Measurements from ENCODE around the gene FNDC7. TPM values are rescaled to one million over a fixed set of nuclear protein-coding genes. Genes with fewer than 3 reads are reported as not detected.

Gene FNDC7
- total and polyA plus RNA-seq, 9 of the 15 experiments (the other 6 are each of a cell fraction or from before 2014, with no cell fraction given), result not detected

DNA sequence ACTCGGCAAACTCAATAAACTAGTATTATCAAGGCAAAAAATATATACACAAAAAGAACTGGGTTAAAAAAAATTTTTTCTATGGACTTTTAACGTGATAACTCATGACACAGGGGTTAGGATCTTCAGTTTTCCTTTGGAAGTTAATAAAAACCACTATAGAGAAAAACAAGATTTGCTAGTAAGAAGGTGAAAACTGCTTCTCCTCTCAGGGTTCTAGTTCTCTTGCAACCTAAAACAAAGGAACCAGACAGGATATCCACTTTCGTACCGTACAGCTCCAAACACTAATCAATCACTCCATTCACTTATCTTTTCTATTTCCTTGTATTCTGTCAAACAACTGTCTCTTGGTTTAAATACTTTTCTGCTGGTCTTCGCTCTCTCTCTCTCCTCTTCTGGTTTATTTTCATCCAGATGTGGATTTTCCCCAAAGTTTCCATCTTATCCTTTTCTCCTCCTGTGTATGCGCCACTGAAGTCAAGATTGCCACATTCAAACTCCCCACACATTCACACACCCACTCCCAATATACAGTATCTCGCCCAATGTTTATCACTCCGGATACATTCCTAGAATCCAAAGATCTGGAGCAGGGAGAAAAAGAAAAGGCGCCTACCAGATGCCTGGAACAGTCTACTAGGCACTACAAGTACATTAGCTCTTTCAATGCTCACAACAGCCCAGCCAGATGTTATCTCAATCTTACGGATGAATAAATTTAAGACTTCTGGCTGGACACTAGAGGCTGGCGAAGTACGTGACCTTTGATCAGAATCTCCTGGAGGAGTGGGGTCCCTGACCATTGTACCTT, 21.4 kb upstream of the FNDC7 start:
- BruUV-seq (replicated peaks), result TSS peak; percentile 87
- ChIA-PET POLR2A (interaction anchor here (0.5 to 5.6 kb wide), 10 partner anchors 9 to 868 kb away, joined by 3 to 97 read pairs (median 6); no protein-coding TSS in a partner anchor), CTCF (ENCODE audit: low intra/inter-chr PET ratio) (interaction anchor here (1.0 kb wide), 1 partner anchor 208 kb away, joined by 3 read pairs; no protein-coding TSS in a partner anchor)
- peak overlapping the region; percentile 93 for H2AFZ ChIP-seq (ENCODE audit: low read depth, low read length)
- in situ Hi-C loops (cut with MboI), result no loop called here
- H3K9me1 ChIP-seq (ENCODE audit: control insufficient read depth, insufficient read depth, low read length), result no peaks in the 10 kb centered on the region
- H3K4me1 ChIP-seq (replicated peaks in 1 of 2; ENCODE audit: control insufficient read depth in 2 of 2, insufficient read depth in 2 of 2, low read length in 2 of 2), result peaks cover 5 to 7% of the 10 kb centered on the region in 2 experiments; a peak in 3 of 5 replicates
- H3K36me3 ChIP-seq (ENCODE audit: control insufficient read depth, insufficient read depth, low read length), result peaks cover 32% of the 10 kb centered on the region
- peak overlapping the region; percentile 74 for H3K4me3 ChIP-seq
- intact Hi-C loops (cut with micrococcal nuclease), result no loop called here
- H3K79me2 ChIP-seq (ENCODE audit: control insufficient read depth, insufficient read depth, low read length), result peaks cover 60% of the 10 kb centered on the region
- peak overlapping the region; percentile 91 to 96 for H3K9ac ChIP-seq (ENCODE audit: insufficient read depth in 1 of 2, low read depth in 2 of 2, low read length in 2 of 2)
- ATAC-seq, result peak; percentile 38
- no peaks in the 10 kb centered on the region for H3K27me3 ChIP-seq (ENCODE audit: control insufficient read depth in 2 of 2, insufficient read depth in 2 of 2, low read length in 2 of 2)
- 2% methylated on average over 12 of the region's 12 CpGs for WGBS (ENCODE audit: insufficient coverage, low coverage, missing lambda C conversion rate)
- no peak for FAIRE-seq
- H3K27ac ChIP-seq (ENCODE audit: extremely low read depth, low read depth, low read length), result peak overlapping the region; percentile 94
- peak in 3 of 4 experiments; percentile 55 to 69 (median 67) for DNase-seq (ENCODE audit: extremely low read depth in 1 of 4, low spot score in 3 of 4)
- no peaks in the 10 kb centered on the region for H3K9me3 ChIP-seq (replicated peaks; ENCODE audit: control insufficient read depth, insufficient read depth, low read depth, low read length)
- peaks cover 17% of the 10 kb centered on the region for H4K20me1 ChIP-seq (replicated peaks; ENCODE audit: control insufficient read depth, insufficient read depth, low read length)
- peak overlapping the region; percentile 94 for H3K4me2 ChIP-seq (ENCODE audit: insufficient read depth, low read length)
- no peak for TF ChIP-seq POLR2G (IDR thresholded peaks at IDR 0.05; ENCODE audit: low read depth, low read length)
- peak in 1 of 2 experiments; percentile 26; a peak in 1 of 4 replicates for TF ChIP-seq KDM1A (IDR thresholded peaks at IDR 0.05)
- TF ChIP-seq STAG1 (CRISPR knock-in tag; IDR thresholded peaks at IDR 0.05; ENCODE audit: borderline replicate concordance), result no peak
- TF ChIP-seq DDX20 (tag; IDR thresholded peaks at IDR 0.05; ENCODE audit: low read depth), result no peak
- no peak for TF ChIP-seq LARP7 (IDR thresholded peaks at IDR 0.05)
- no peak for TF ChIP-seq MBD2 (IDR thresholded peaks at IDR 0.05; ENCODE audit: borderline replicate concordance, low read depth)
- TF ChIP-seq RREB1 (CRISPR knock-in tag; IDR thresholded peaks at IDR 0.05), result no peak
- TF ChIP-seq CUX1 (CRISPR knock-in tag; IDR thresholded peaks at IDR 0.05), result no peak
- TF ChIP-seq ZNF165 (CRISPR knock-in tag; IDR thresholded peaks at IDR 0.05; ENCODE audit: borderline replicate concordance), result no peak
- TF ChIP-seq ZNF408 (CRISPR knock-in tag; IDR thresholded peaks at IDR 0.05; ENCODE audit: low read depth), result no peak
